GM21529 (cell line): ENCODE results near the gene DPP6.

Experiments used
- ATAC-seq: cut with Tn5 transposase; IDR thresholded peaks from one replicate; pipeline ENCODE4 v1.9.1; 2021; ENCODE audit not compliant: unreplicated experiment

DPP6 gene

GRCh38 chr7:154852205-154852604 lies 800.0 kb downstream of the DPP6 start:
- ATAC-seq, result no peak

GRCh38 chr7:154853063-154853726 lies 801.0 kb downstream of the DPP6 start:
- no peak for ATAC-seq

GRCh38 chr7:154853727-154854095 lies 801.5 kb downstream of the DPP6 start:
- ATAC-seq, result no peak

GRCh38 chr7:154854836-154855235 lies 802.6 kb downstream of the DPP6 start:
- no peak for ATAC-seq

GRCh38 chr7:154855366-154855765 lies 803.2 kb downstream of the DPP6 start:
- no peak for ATAC-seq

- ATAC-seq, result no peak
These were observed 804.5 kb downstream of the DPP6 start for GRCh38 chr7:154856733-154857132.

- no peak for ATAC-seq
These were observed 805.0 kb downstream of the DPP6 start for GRCh38 chr7:154857240-154857639.

GRCh38 chr7:154857728-154858681 lies 805.8 kb downstream of the DPP6 start:
- no peak for ATAC-seq

- ATAC-seq, result no peak
These were observed 806.8 kb downstream of the DPP6 start for GRCh38 chr7:154858836-154859537.

- ATAC-seq, result no peak
These were observed 807.8 kb downstream of the DPP6 start for GRCh38 chr7:154859747-154860620.

- ATAC-seq, result no peak
These were observed 808.6 kb downstream of the DPP6 start for GRCh38 chr7:154860621-154861375.

- ATAC-seq, result no peak
These were observed 809.4 kb downstream of the DPP6 start for GRCh38 chr7:154861589-154861988.

- no peak for ATAC-seq
These were observed 810.1 kb downstream of the DPP6 start for GRCh38 chr7:154862153-154862791.

- no peak for ATAC-seq
These were observed 811.7 kb downstream of the DPP6 start for GRCh38 chr7:154863766-154864522.

GRCh38 chr7:154864523-154864891 lies 812.3 kb downstream of the DPP6 start:
- ATAC-seq, result no peak

- ATAC-seq, result no peak
These were observed 813.9 kb downstream of the DPP6 start for GRCh38 chr7:154865984-154866685.

- peak; percentile 82 for ATAC-seq
These were observed 814.9 kb downstream of the DPP6 start for GRCh38 chr7:154867068-154867467.

- ATAC-seq, result no peak
These were observed 816.7 kb downstream of the DPP6 start for GRCh38 chr7:154868921-154869320.
